LNCaP clone FGC (cell line): ENCODE results near the gene RNH1.

Source experiments
- DNase-seq: peaks from one replicate; pipeline ENCODE4 v3.0.0-alpha.2; 2011; ENCODE audit warnings: low read depth
- H3K4me3 ChIP-seq: 2 replicates; pipeline ENCODE4 v1.5.1; 2011; ENCODE audit warnings: mild to moderate bottlenecking, low read depth, low read length, control low read depth
- TF ChIP-seq, protein P1 (sequence below): IDR thresholded peaks from 2 replicates; pipeline ENCODE4 v1.5.1; 2012; ENCODE audit warnings: mild to moderate bottlenecking; ENCODE audit not compliant: control insufficient read depth, insufficient read depth; ENCODE audit errors: extremely low read depth

The RNH1 gene

DNA sequence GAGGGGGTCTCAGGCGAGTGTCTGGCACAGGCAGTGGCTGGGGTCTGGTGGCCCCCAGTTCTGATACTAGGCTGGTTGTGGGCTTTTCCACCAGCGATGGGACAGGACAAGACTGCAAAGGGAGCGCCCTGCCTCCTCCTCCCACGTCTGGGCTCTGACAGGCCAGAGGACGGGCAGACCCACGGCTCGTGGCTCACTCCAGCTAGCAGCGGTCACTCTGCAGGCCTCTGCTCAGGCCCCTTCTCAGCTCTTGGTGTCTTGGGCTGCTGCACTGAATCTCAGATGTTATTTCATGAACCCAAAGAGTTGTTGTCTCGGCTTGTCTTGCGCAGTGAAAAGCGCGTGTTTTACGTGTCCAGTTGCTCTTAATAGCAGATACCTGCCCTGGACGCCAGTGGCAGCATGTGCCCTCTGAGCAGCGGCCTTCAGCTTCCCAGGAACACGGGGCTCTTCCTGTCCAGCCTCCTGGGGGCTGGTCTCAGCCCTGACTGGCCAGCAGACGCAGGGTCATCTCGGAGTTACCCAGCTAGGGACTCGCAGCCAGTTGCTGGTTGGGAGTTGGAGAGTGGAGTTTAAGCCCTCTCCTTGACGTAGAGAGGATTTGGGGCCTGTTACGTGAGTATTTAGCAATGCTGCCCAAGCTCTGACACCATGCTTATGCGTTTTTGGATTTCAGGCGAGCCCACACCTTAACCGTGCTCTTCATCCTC, 47.4 kb downstream of the RNH1 start:
- no peak for DNase-seq
- no peak overlapping the region for H3K4me3 ChIP-seq
- TF ChIP-seq, protein P1, sequence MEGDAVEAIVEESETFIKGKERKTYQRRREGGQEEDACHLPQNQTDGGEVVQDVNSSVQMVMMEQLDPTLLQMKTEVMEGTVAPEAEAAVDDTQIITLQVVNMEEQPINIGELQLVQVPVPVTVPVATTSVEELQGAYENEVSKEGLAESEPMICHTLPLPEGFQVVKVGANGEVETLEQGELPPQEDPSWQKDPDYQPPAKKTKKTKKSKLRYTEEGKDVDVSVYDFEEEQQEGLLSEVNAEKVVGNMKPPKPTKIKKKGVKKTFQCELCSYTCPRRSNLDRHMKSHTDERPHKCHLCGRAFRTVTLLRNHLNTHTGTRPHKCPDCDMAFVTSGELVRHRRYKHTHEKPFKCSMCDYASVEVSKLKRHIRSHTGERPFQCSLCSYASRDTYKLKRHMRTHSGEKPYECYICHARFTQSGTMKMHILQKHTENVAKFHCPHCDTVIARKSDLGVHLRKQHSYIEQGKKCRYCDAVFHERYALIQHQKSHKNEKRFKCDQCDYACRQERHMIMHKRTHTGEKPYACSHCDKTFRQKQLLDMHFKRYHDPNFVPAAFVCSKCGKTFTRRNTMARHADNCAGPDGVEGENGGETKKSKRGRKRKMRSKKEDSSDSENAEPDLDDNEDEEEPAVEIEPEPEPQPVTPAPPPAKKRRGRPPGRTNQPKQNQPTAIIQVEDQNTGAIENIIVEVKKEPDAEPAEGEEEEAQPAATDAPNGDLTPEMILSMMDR: no peak

DNA sequence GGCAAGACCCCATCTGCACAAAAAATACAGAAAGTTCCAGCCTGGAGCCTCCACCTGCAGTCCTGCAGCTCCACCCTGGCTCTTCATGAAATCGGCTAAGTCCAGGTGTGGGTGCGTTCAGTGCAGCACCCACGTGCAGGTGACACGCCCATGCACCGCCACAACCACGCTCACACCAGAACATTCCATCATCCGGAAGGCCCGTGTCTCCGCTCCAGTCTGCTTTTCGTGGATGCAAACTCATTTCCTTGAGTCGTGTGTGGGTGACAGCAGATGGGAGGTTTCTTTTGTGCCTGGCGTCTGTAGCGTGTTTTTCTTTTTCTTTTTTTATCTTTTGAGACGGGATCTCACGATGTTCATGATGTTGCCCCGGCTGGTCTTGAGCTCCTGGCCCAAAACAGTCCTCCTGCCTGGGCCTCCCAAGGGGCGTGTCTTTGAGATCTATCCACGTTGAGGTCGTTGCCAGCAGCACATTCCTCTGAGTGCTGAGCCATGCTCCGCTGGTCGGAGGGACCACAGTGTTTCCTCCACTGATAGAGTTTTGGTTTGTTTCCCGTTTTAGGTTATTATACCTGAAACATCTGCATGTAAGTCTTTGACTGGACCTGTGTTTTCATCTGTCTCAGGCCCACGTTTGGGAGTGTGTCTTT, 49.8 kb downstream of the RNH1 start:
- no peak for DNase-seq
- no peak overlapping the region for H3K4me3 ChIP-seq
- TF ChIP-seq, protein P1: no peak

DNA sequence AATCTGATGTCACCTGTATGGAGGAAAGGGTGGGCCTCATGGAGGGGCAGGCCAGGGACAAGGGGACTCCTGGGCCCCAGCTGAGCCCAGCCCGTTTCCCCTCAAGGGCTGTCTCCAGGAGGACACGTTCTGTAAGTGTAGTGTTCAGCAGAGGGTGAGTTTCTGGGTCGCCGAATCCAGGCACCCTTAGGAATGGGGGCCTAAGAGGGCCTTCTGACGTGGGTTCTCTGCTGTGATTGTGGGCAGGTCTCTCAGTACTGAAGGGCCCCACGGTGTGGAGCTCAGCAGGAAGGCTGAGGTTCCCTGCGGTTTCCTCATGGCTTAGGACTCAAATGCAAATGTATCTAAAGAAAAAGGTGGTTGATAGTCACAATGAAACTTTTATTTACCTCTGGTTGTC, 50.5 kb downstream of the RNH1 start:
- TF ChIP-seq, protein P1: no peak
- H3K4me3 ChIP-seq: no peak overlapping the region
- no peak for DNase-seq

DNA sequence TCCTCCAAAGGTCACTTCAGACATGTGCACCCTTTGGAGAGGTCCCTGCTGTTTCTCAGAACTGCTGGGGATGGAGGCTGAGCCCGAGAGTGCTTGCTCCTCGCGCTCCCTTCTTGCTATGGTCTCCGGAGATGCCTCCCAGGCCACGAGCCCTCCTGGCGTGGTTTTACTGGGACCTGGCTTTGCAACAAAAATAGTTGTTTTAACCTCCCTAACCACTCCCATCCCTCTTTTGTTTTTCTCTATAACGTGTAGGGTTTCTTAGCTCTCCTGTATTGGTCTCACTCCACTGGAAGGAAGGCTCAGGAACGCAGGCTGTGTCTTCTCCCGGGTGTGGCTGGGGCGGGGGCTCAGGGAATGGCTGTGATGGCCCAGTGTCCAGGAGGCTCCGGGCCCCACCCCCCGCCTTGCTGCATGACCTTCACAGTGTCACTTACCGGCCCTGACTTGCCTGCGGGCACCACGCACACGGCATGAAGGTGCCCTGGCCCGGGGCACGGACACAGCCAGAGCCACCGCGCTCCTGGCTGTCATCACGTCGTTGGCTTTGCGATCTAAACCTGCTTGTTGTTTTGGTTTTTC, 51.4 kb downstream of the RNH1 start:
- TF ChIP-seq, protein P1: no peak
- DNase-seq: no peak
- no peak overlapping the region for H3K4me3 ChIP-seq

DNA sequence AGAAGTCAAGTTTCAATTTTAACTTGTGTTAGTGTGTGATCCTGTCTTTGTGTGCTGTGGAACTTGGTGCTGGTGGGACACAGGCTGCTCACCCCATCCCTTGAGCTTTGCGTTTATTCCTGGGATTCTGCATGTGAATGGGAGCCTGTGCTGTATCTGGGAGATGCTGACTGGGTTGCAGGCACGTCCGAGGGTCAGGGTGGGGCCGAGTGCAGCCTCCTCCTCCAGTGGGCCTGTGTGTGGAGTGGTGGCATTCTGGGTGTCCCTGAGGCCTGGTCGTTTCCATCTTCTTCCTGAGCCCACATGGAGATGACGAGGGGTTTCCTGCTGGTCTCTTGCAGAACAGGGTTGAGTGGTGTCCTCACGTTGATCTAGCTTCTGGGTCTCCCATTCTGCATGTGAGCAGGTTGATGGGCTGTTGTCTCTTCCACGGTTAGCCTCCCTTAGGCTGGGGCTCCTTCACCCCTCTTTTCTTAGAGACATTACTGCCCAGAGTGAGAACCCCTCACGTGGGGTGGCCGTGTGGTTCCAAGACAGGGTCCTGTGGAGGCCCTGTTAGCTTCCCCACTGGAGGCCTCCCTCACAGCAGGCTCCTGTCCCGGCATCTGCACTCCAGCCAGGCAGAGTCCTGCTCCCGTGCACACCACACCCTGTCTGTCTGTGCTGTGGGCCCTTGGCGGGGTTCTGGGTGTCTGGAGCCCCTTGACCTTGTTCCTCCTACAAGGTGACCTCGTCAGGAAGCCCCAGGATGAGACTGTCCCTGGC, 52.1 kb downstream of the RNH1 start:
- no peak for DNase-seq
- TF ChIP-seq, protein P1: no peak
- no peak overlapping the region for H3K4me3 ChIP-seq

DNA sequence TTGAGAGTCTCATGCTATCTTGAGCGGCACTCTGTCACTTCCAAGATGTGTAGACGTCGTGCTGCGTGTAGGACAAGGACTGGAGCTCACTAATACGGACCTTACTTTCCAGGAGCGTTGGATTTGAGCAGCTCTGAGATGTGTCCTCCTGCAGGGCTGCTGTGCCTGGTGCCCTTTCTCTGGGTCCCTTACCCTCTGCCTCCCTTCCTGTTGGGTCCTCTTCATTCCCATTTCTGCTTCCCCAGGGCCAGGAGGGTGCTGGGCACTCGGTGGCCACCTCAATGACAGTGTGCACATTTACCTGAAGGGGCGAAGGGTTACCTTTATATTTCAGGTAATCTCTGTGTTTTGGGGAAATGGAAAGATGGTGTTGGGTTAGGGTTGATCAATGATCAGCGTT, 53.0 kb downstream of the RNH1 start:
- no peak for DNase-seq
- H3K4me3 ChIP-seq: no peak overlapping the region
- TF ChIP-seq, protein P1: no peak
